Measurements from ENCODE around the gene PDE4D. TPM values are rescaled to one million over a fixed set of nuclear protein-coding genes. Genes with fewer than 3 reads are reported as not detected.
A peak's percentile ranks its signal among the peaks of the same experiment; 100 is the strongest.

PDE4D gene
- total RNA-seq, 1 experiment from 2014 or later: 11.6 TPM

DNA sequence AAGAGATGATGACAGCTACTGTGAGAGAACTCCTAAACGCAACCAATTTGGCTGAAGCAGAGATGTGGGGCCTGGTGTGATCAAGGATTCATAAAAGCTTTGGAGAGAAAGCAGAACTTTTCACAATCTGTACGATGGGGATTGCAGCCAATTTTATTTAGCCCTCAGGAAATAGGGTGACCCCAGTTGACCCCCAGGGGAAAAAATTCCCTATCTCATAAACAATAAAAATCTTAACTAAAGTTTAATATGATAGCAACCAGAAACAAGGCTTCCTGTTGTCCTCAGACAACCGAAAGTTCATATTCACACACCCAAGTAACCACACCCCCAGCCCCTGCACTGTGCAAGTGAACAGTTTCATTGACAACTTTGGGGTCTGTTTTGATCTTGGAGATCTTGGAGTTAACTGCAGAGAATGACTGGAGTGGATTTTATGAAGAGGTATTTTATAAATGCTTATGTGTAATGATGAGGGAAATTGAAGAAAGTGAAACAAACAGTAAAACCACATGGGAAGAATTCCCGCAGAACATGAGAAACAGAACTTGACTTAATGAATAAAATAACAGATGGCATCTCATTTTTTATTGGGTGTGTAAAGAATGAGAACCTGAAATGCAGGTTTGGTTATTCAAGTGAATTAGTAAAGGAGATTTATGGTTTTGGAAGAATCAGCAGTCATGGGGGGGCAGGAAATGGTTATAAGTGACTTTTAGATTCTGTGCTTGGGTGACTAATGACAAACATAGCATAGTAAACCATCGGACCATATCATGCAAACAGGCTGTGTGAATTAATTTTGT lies 94.5 kb downstream of the PDE4D start:
- CTCF ChIA-PET: interaction anchor here (1.1 kb wide), 1 partner anchor 9 kb away, joined by 3 read pairs; no protein-coding TSS in a partner anchor

DNA sequence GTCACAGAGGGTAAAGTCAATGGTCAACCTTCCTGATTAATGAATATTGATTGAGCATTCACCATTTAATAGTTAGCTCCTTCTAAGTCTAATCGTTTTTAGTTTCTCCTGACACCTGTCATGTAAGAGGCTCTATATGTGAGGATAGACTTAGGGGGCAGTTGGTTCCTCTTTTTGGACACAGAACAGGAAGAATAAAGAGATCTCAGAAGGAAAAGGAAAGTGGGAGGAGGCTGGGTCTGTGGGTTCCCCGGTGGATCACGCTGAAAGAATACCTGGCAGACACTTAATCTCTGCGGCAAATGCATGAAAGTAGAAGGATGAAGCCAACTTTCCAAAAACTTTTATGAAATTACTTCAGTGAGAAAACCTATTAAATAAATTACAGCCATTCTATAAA lies 98.4 kb downstream of the PDE4D start:
- no peak for DNase-seq
- TF ChIP-seq, protein P1, sequence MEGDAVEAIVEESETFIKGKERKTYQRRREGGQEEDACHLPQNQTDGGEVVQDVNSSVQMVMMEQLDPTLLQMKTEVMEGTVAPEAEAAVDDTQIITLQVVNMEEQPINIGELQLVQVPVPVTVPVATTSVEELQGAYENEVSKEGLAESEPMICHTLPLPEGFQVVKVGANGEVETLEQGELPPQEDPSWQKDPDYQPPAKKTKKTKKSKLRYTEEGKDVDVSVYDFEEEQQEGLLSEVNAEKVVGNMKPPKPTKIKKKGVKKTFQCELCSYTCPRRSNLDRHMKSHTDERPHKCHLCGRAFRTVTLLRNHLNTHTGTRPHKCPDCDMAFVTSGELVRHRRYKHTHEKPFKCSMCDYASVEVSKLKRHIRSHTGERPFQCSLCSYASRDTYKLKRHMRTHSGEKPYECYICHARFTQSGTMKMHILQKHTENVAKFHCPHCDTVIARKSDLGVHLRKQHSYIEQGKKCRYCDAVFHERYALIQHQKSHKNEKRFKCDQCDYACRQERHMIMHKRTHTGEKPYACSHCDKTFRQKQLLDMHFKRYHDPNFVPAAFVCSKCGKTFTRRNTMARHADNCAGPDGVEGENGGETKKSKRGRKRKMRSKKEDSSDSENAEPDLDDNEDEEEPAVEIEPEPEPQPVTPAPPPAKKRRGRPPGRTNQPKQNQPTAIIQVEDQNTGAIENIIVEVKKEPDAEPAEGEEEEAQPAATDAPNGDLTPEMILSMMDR (IDR thresholded peaks at IDR 0.05; ENCODE audit: unreplicated experiment): no peak
- CTCF ChIA-PET: no interaction called here
- H3K4me3 Mint-ChIP-seq (ENCODE audit: low read depth, unreplicated experiment): no peak overlapping the region
- H3K4me1 Mint-ChIP-seq (ENCODE audit: low read depth, unreplicated experiment): peaks cover 19% of the 10 kb centered on the region
- H3K27me3 Mint-ChIP-seq (ENCODE audit: unreplicated experiment): no peaks in the 10 kb centered on the region
- no TSS peak for BruUV-seq (replicated peaks)
- intact Hi-C loops (cut with micrococcal nuclease; ENCODE audit: unreplicated experiment): loop anchor here (5.0 kb wide), 2 partner anchors 133 to 208 kb away; no protein-coding TSS in a partner anchor
- no peaks in the 10 kb centered on the region for H3K9me3 Mint-ChIP-seq (ENCODE audit: low read depth, unreplicated experiment)
- no peak overlapping the region for H3K27ac Mint-ChIP-seq (ENCODE audit: unreplicated experiment)
- H3K36me3 Mint-ChIP-seq (ENCODE audit: insufficient read depth, unreplicated experiment): no peaks in the 10 kb centered on the region

More for the DNA sequence above, 94.5 kb downstream of the PDE4D start:
- intact Hi-C loops (cut with micrococcal nuclease; ENCODE audit: unreplicated experiment): loop anchor here (1.0 to 5.0 kb wide), 5 partner anchors 31 to 212 kb away; no protein-coding TSS in a partner anchor
- H3K27ac Mint-ChIP-seq (ENCODE audit: unreplicated experiment): no peak overlapping the region
- DNase-seq: peak; percentile 57
- H3K9me3 Mint-ChIP-seq (ENCODE audit: low read depth, unreplicated experiment): no peaks in the 10 kb centered on the region
- H3K36me3 Mint-ChIP-seq (ENCODE audit: insufficient read depth, unreplicated experiment): no peaks in the 10 kb centered on the region
- BruUV-seq (replicated peaks): no TSS peak
- TF ChIP-seq, protein P1 (IDR thresholded peaks at IDR 0.05; ENCODE audit: unreplicated experiment): no peak
- H3K27me3 Mint-ChIP-seq (ENCODE audit: unreplicated experiment): no peaks in the 10 kb centered on the region
- no peak overlapping the region for H3K4me3 Mint-ChIP-seq (ENCODE audit: low read depth, unreplicated experiment)
- H3K4me1 Mint-ChIP-seq (ENCODE audit: low read depth, unreplicated experiment): no peaks in the 10 kb centered on the region

DNA sequence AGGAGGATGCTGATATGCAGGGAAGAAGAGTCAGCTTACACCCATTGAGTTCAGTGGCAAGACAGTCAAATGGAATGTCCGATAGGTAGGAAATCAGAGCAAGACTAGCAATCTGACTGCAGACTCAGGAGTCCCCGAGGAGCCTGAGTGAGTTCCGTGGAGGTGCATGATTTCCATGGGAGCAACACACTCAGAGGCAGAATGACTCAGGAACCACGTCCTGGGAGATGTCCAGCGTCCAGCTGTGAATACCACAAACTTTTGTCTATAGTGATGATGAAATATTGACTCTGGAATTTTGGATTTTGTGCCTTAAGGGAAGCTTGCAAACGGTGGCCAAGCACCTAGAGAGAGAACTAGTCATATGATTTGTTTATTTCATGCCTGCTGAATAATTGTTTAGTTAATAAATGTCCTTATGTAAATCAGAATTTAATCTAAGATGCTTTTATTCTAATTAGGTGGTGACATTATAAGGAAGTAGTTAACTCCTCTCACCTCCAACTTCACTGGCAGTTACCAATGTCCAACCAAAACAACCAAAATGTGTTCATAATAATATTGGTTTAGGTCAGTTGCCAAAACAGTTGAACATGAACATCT lies 100.4 kb downstream of the PDE4D start:
- Mint-ChIP-seq H3K4me3 (ENCODE audit: low read depth, unreplicated experiment) (no peak overlapping the region), H3K36me3 (ENCODE audit: insufficient read depth, unreplicated experiment) (no peaks in the 10 kb centered on the region), H3K27me3 (ENCODE audit: unreplicated experiment) (no peaks in the 10 kb centered on the region), H3K4me1 (ENCODE audit: low read depth, unreplicated experiment) (peaks cover 36% of the 10 kb centered on the region), H3K27ac (ENCODE audit: unreplicated experiment) (no peak overlapping the region), H3K9me3 (ENCODE audit: low read depth, unreplicated experiment) (no peaks in the 10 kb centered on the region)
- TF ChIP-seq, protein P1 (IDR thresholded peaks at IDR 0.05; ENCODE audit: unreplicated experiment): no peak
- CTCF ChIA-PET: interaction anchor here (0.6 kb wide), 1 partner anchor 37 kb away, joined by 5 read pairs; no protein-coding TSS in a partner anchor
- BruUV-seq (replicated peaks): no TSS peak
- no peak for DNase-seq
- intact Hi-C loops (cut with micrococcal nuclease; ENCODE audit: unreplicated experiment): no loop called here

DNA sequence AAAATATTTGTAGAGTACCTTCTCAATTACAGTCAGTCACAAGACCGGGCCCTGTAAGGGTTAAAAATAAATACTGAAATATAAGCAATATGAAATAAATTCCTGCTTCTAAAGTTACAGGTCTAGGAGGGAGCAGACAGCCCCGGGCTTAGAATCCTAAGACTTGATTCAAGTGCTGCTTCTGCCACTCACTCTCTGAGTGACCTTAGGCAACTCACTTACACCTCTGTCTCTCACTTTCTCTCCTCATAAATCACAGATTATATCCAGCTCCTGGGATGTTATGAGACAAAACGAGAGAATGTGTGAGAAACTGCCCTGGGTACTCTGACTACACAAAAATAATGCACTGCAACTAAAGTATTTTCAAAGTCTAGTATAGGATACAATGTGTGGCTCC lies 101.9 kb downstream of the PDE4D start:
- TF ChIP-seq, protein P1 (IDR thresholded peaks at IDR 0.05; ENCODE audit: unreplicated experiment): no peak
- no peak for DNase-seq
- intact Hi-C loops (cut with micrococcal nuclease; ENCODE audit: unreplicated experiment): no loop called here
- no peaks in the 10 kb centered on the region for H3K36me3 Mint-ChIP-seq (ENCODE audit: insufficient read depth, unreplicated experiment)
- H3K9me3 Mint-ChIP-seq (ENCODE audit: low read depth, unreplicated experiment): no peaks in the 10 kb centered on the region
- H3K4me3 Mint-ChIP-seq (ENCODE audit: low read depth, unreplicated experiment): no peak overlapping the region
- CTCF ChIA-PET: interaction anchor here (1.7 kb wide), 1 partner anchor 23 kb away, joined by 4 read pairs; no protein-coding TSS in a partner anchor
- BruUV-seq (replicated peaks): no TSS peak
- H3K27ac Mint-ChIP-seq (ENCODE audit: unreplicated experiment): no peak overlapping the region
- H3K4me1 Mint-ChIP-seq (ENCODE audit: low read depth, unreplicated experiment): peaks cover 47% of the 10 kb centered on the region
- H3K27me3 Mint-ChIP-seq (ENCODE audit: unreplicated experiment): no peaks in the 10 kb centered on the region

Measured in Calu3 (cell line).